Measurements from ENCODE around the gene TGOLN2. TPM values are rescaled to one million over a fixed set of nuclear protein-coding genes. Genes with fewer than 3 reads are reported as not detected.

TGOLN2 gene
- total RNA-seq, result 79.9 and 102 TPM in 2 replicates

GRCh38 chr2:85327822-85328617 is at the start of gene TGOLN2:
Gene TGOLN2 (minus strand): TSS chr2:85327989. CDS start chr2:85327962, 27 bp downstream.

DNA sequence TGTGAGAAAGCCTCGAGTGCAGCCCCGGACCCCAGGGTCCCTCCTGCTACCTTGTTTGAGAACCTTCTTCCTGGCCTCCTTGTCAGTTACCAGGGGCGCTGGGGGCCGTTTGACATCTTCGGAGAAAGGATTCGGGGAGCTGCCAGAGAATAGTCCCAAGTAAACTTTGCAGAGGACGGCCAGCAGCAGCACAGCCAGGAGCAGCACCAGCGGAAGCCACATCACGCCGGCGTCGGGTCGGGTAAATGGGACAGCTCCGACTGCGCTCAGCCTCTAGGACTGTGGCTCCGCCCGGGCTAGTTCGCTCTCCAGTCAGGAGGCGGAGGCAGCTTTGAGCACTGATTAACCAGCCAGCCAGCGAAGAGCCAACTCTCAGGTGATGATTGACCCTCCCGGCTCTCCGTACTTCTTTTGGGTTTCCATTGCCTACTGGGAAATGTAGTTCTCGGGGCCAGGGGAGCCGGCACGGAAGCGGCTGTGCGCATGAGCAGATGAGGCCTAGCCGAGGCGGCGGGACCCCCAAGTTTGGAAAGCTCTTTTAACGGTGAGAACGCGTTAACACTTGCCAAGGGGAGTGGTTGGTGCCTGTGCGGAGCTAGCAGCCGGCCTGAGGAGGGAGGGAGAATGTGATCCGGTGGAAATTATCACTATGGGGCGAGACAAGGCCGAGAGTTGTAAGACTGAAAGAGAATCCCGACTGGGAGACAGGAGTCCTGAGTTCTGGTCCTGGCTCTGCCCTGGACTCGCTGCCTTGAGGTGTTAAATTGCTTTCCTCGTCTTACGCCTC is 26.7 kb upstream of the TGOLN2 start, which contains the start of the genes ELMOD3 and RETSAT:
Gene ELMOD3 (plus strand): TSS at position 484 of the 787 bp plus-strand sequence. CDS start 2,430 bp downstream, outside the sequence.
Gene RETSAT (minus strand): TSS at position 243 of the 787 bp plus-strand sequence. CDS start 21 bp downstream, at position 222.

Other genes starting within 250 kb of the TGOLN2 start
- 6.7 and 6.8 TPM in 2 replicates for gene TCF7L1, start 194.6 kb downstream of the TGOLN2 start, total RNA-seq
- 28.6 and 42.2 TPM in 2 replicates for gene RETSAT, start 26.5 kb upstream of the TGOLN2 start, total RNA-seq
- 4.8 and 7.2 TPM in 2 replicates for gene ELMOD3, start 26.8 kb upstream of the TGOLN2 start, total RNA-seq
- gene CAPG, start 82.4 kb upstream of the TGOLN2 start, total RNA-seq, result 42.8 and 50.4 TPM in 2 replicates
- not detected in 2 replicates for gene SH2D6, start 90.7 kb upstream of the TGOLN2 start, total RNA-seq
- 105 and 115 TPM in 2 replicates for gene MAT2A, start 211.2 kb upstream of the TGOLN2 start, total RNA-seq
- 49.0 and 62.2 TPM in 2 replicates for gene GGCX, start 233.5 kb upstream of the TGOLN2 start, total RNA-seq
- 8.3 TPM in 1 of 2 replicates, not detected in the other for gene VAMP8, start 249.6 kb upstream of the TGOLN2 start, total RNA-seq